ENCODE measurements around the gene GNAL. TPM values are rescaled to one million over a fixed set of nuclear protein-coding genes. Genes with fewer than 3 reads are reported as not detected.

The GNAL gene
- total RNA-seq, 4 donors from 2014 or later = 22.8 to 30.4 (median 26.5) TPM

DNA sequence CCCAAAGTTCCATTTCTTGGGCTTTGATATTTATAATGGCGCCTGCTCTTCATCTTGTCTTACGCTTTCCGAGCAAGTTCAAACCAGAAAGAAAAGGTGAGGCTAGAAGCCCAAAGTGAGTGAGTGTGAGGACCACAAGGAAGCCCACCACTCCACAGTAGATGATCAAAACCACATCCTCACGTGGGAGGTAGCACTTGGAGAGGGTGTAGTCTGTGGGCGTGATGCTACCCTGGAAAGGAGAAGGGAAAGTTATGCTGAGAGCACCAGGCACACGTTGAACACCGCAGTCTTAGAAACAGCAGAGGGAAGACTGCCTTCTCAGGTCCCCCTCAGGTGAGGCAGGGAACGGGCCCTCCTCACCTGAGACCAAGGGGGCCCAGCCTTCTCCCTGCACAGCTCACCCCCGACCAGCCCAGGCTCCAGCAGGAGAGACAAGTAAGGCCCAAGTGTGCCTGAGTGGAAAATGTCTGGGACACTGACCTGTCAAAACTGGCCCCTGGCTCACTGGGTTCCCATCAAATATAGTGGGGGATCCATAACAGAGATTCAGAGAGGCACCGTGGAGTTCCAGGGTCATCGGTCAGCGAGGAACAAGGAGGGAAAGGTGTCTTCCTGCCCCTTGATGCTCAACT lies 195.4 kb downstream of the GNAL start:
- TF ChIP-seq CTCF (IDR thresholded peaks at IDR 0.05) (no peak), POLR2A (IDR thresholded peaks at IDR 0.05) (no peak)
- Histone ChIP-seq H3K9me3 (no peaks in the 10 kb centered on the region), H3K4me1 (peaks cover 6 to 25% of the 10 kb centered on the region in 2 donors), H3K36me3 (peaks cover 15 to 31% of the 10 kb centered on the region in 2 donors), H3K4me3 (replicated peaks in 1 of 3) (no peak overlapping the region), H3K27ac (no peak overlapping the region), H3K27me3 (no peaks in the 10 kb centered on the region)
- no peak for DNase-seq
- intact Hi-C loops (cut with DNase I) = no loop called here
- 90 to 94% methylated on average over 10 to 12 of the region's 12 CpGs for WGBS, 2 donors

DNA sequence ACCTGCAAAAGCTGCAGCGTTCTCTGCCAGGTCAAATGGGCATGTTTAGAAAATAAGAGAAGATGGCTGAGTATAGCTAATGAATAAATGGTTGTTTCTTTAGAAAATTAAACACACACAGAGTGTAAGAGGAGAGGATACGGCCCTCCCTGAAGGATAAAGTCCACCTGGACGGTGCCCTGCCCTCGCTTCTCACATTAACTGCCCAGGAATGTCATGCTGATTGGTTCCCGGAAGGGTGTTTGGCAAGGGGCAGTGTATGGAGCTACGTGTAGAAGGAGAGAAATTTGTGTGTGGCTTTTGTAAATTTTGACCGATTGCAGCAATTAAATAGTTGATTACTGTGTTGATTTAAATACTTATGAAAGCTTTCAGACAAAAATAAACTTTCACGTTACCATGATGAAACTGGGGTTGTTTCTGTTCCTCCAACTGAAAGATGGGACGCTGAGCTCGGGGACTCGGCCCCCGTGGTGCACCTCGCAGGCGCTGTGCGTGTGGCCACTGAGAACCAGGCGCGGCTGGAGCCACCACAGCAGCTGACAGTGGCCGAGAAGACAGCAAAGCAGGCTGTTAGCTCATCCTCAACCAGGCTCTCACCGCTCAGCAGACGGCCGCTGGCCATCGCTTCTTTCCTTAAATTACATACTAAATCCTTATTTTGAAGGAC lies 196.3 kb downstream of the GNAL start:
- intact Hi-C loops (cut with DNase I) = no loop called here
- TF ChIP-seq CTCF (IDR thresholded peaks at IDR 0.05) (no peak), POLR2A (IDR thresholded peaks at IDR 0.05) (no peak)
- Histone ChIP-seq H3K9me3 (no peaks in the 10 kb centered on the region), H3K36me3 (peaks cover 15 to 35% of the 10 kb centered on the region in 2 donors), H3K4me3 (replicated peaks in 1 of 3) (no peak overlapping the region), H3K4me1 (peaks cover 6 to 25% of the 10 kb centered on the region in 2 donors), H3K27me3 (no peaks in the 10 kb centered on the region), H3K27ac (no peak overlapping the region)
- 88 to 92% methylated on average over 22 of the region's 22 CpGs for WGBS, 2 donors
- DNase-seq = no peak

DNA sequence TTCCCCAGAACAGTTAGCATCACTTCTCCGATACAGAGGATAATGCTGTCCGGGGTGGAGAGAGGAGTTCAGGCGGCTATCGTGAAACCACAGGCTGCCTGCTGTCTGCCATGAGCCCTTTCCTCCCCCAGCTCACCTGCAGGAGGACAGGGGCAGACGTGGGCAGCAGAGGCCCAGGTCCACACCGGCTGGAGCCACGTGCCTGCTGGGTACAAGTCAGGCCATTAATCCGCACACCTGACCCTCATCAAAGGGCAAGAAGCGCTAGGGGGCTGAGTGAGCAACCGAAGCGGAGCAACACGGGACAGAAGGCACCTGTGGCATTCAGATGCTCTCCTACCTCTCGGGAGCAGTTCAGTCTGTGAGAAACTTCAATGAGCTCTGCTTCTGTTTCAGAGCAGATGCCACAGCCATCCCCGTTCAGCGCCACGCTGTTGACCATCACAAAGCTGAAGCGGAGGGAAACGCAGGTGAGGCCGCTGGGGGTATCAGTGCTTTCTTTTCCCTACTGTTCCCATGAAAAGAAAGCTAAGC lies 197.6 kb downstream of the GNAL start:
- Histone ChIP-seq H3K27me3 (no peaks in the 10 kb centered on the region), H3K27ac (no peak overlapping the region), H3K4me1 (peaks cover 6 to 18% of the 10 kb centered on the region in 2 donors), H3K4me3 (replicated peaks in 1 of 3) (no peak overlapping the region), H3K9me3 (no peaks in the 10 kb centered on the region), H3K36me3 (peaks cover 20 to 40% of the 10 kb centered on the region in 2 donors)
- intact Hi-C loops (cut with DNase I) = no loop called here
- no peak for TF ChIP-seq POLR2A (IDR thresholded peaks at IDR 0.05)
- WGBS, 2 donors = 92% methylated on average over 15 to 19 of the region's 19 CpGs
- no peak for DNase-seq

DNA sequence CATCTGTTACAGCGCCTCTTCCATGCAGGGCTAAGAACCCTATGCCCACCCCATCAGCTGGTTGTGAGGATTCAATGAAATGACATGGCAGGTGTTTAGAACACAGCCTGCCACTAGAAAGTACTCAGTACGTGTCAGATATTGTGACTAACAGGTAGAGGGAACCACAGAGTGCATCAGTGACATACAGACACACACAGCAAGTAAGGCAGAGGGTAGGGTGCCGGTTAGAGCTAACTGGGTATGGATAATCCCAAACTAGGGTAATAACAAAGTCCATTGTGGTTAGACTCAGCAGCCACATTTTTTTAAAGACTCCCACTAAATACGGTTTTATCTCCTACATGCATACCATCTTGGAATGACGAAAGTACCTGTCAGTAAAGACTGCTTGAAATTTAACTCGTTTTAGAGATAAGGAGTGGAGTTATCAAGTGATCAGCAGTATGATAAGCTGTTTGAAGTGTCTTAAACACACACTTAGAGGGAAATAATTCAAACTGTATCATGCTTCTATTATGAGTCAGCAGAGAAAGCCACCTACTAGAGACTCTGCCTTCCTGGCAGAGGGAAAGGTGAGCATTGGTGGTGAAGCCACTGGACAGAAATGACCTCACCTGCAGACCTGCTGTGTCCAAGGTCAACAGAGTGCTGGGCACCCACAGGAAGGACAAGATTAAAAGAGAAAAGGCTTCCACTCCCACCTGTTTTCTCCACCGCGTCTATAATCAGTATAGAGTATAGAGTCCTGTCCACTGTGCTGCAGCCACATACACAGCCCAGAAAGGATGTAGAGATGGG lies 198.5 kb downstream of the GNAL start:
- intact Hi-C loops (cut with DNase I) = no loop called here
- Histone ChIP-seq H3K27me3 (no peaks in the 10 kb centered on the region), H3K36me3 (peaks cover 20 to 40% of the 10 kb centered on the region in 2 donors), H3K27ac (no peak overlapping the region), H3K4me1 (peaks cover 6 to 13% of the 10 kb centered on the region in 2 donors), H3K9me3 (no peaks in the 10 kb centered on the region), H3K4me3 (replicated peaks in 1 of 3) (no peak overlapping the region)
- WGBS, 2 donors = 84% methylated on average over 8 of the region's 8 CpGs
- DNase-seq = no peak
- TF ChIP-seq POLR2A (IDR thresholded peaks at IDR 0.05) (no peak), CTCF (IDR thresholded peaks at IDR 0.05) (no peak)

GRCh38 chr18:11888726-11889125 lies 199.7 kb downstream of the GNAL start:
- H3K4me3 ChIP-seq (replicated peaks in 1 of 3) = no peak overlapping the region
- peaks cover 1 to 4% of the 10 kb centered on the region in 2 donors for H3K4me1 ChIP-seq
- no peak for TF ChIP-seq CTCF (IDR thresholded peaks at IDR 0.05)
- TF ChIP-seq POLR2A (IDR thresholded peaks at IDR 0.05) = no peak
- peaks cover 20 to 43% of the 10 kb centered on the region in 2 donors for H3K36me3 ChIP-seq
- DNase-seq = no peak
- no peaks in the 10 kb centered on the region for H3K9me3 ChIP-seq
- H3K27ac ChIP-seq = no peak overlapping the region
- 94 to 100% methylated on average over 2 of the region's 2 CpGs for WGBS, 2 donors
- intact Hi-C loops (cut with DNase I) = no loop called here
- H3K27me3 ChIP-seq = no peaks in the 10 kb centered on the region

Measured in thyroid gland (tissue), 4 donors.